Endometrial microvascular endothelial cells (primary cell): ENCODE measurements around the gene HDAC6. TPM values are rescaled to one million over a fixed set of nuclear protein-coding genes. Genes with fewer than 3 reads are reported as not detected.
"Not testable (repeated sequence)": the region's sequence is repeated elsewhere in the genome, so short reads cannot be mapped to it uniquely, and the experiment has no call there.

Experiments used
- in situ Hi-C: cut with HindIII; loops from 2 replicates; pipeline ENCODE4 v1.10.0; 2017; ENCODE audit warnings: low sequenced_read_pairs, low pct_unique_long_range_greater_than_20kb; ENCODE audit errors: inconsistent ontology term
- total RNA-seq: library from RNA; depleted of rRNA; stranded (reverse); fragments of >200 nt; gene quantifications from one replicate; pipeline ENCODE4 v1.2.3, GENCODE V29; 2015; ENCODE audit errors: inconsistent ontology term

Gene HDAC6
- total RNA-seq, 1 donor from 2014 or later = 59.2 TPM

- in situ Hi-C loops = no loop called here
Measured at GRCh38 chrX:48818098-48818497, 16.2 kb downstream of the HDAC6 start.

DNA sequence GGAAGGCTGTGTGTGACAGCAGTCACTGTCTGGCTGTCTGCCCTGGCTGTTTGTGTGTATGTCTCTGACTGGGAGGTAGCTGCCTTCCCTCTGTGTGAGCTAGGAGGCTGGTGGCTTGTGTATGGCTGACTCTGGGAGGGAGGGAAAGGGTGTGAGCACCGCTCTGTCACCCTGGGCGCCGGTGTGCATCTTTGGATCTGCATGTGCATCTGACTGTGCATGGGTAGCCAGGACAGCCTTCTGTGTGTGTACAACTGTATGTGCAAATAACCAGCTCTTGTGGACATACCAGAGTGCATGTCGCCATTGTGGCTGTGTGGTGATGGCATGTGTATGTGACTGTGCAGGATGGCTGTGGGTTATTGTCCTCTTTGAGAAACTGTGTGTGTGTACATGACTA lies 17.0 kb downstream of the HDAC6 start:
- in situ Hi-C loops = no loop called here

GRCh38 chrX:48819394-48819793 lies 17.5 kb downstream of the HDAC6 start:
- in situ Hi-C loops = not testable (repeated sequence)

DNA sequence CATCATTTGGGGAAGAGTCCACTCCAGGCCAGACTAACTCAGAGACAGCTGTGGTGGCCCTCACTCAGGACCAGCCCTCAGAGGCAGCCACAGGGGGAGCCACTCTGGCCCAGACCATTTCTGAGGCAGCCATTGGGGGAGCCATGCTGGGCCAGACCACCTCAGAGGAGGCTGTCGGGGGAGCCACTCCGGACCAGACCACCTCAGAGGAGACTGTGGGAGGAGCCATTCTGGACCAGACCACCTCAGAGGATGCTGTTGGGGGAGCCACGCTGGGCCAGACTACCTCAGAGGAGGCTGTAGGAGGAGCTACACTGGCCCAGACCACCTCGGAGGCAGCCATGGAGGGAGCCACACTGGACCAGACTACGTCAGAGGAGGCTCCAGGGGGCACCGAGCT lies 21.2 kb downstream of the HDAC6 start:
- in situ Hi-C loops = no loop called here

DNA sequence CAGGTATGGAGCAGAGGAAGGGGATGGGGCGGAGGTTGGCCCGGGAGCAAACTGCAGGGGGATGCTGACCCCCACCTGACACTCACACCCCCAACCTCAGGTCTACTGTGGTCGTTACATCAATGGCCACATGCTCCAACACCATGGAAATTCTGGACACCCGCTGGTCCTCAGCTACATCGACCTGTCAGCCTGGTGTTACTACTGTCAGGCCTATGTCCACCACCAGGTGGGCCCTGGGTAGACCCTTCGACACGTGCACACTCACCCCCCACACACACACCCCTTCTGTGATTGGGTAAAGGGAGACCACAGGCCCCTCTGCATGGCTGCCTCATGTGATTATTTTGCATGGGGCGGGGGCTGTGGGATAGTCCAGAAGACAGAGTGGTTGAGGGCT lies 22.2 kb downstream of the HDAC6 start:
- in situ Hi-C loops = no loop called here

DNA sequence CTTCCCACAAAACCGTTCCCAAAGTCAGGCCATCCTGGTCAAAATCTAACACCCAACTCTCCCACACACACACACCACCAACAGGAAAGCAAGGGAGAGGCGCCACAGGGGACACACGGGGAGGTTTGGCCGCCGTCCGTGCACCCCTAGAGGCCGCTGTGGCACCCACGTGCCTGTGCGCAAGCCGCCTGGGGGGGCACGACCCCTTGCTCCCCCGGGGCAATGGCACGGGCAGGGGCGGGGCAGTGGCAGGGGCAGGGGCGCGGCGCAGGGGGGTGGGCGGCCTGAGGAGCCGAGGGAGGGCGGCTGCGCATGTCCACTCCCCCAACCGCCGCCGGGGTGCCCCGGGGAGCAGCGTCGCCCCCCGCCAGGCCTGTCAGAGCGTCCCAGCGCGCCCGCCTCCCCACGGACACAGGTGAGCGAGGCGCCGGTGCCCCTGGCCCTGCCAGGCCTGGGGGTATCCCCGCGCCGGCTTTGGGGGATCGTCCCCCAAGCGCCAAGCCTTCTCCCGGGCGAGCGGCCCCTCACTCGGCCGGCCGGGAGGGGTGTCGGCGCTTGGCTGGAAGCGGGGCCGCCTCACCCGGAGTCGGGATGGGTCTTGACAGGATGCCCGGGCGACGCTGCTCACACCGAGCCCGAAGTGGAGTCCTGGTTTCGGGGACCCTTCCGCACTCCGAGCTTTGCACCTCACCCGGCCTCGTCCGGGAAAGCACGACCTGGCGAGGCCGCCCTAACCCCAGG lies 24.4 kb downstream of the HDAC6 start, which contains the start of gene ERAS:
TSS of gene ERAS (plus strand) at position 379 of the 741 bp plus-strand sequence. CDS start 2,611 bp downstream, outside the sequence.
- in situ Hi-C loops = no loop called here

- in situ Hi-C loops = no loop called here
Measured at GRCh38 chrX:48826876-48827653, 25.2 kb downstream of the HDAC6 start.

DNA sequence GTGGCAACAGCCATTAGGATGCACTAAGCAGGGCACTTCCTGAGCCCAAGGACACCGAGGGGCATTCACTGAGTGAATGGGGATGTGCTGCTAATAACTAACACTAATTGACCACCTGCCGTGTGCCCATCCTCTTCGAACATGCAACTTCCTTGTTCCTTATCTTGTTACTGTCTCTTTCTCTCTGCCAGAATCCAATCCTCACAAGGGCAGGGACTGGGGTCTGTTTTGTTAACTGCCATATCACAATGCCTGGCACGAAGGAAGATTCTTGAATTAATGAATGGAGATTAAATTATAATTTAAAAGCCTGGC lies 25.7 kb downstream of the HDAC6 start:
- in situ Hi-C loops = no loop called here

- in situ Hi-C loops = no loop called here
Measured at GRCh38 chrX:48829016-48829735, 27.3 kb downstream of the HDAC6 start.

- in situ Hi-C loops = no loop called here
Measured at GRCh38 chrX:48831136-48831908, 29.5 kb downstream of the HDAC6 start.

DNA sequence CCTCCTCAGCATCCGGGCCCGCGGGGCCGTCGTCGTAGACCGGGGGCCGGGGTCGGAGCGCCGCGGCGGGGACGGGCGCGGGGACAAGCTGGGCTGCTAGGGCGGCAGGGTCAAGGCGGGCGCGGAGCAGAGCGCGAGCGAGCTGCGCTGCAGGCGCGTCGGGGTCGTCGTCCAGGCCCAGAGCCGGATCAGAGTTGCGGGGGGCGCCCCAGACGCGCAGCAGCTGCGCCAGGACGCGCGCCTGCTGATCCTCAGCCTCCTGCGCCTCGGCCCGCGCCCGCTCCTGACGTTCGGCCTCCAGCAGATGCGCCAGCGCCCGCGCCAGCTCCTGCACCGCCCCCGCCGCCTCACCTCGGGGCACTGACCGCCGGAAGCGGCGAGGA lies 30.0 kb downstream of the HDAC6 start:
- in situ Hi-C loops = no loop called here

GRCh38 chrX:48833542-48834138 lies 31.8 kb downstream of the HDAC6 start:
- in situ Hi-C loops = no loop called here

GRCh38 chrX:48834383-48834709 lies 32.5 kb downstream of the HDAC6 start:
- in situ Hi-C loops = no loop called here

GRCh38 chrX:48835524-48836329 lies 33.9 kb downstream of the HDAC6 start, which contains the start of gene PCSK1N:
Gene PCSK1N (minus strand): TSS chrX:48835610. CDS start chrX:48835532, 78 bp downstream.
- in situ Hi-C loops = no loop called here

- in situ Hi-C loops = no loop called here
Measured at GRCh38 chrX:48839686-48840085, 37.8 kb downstream of the HDAC6 start.

DNA sequence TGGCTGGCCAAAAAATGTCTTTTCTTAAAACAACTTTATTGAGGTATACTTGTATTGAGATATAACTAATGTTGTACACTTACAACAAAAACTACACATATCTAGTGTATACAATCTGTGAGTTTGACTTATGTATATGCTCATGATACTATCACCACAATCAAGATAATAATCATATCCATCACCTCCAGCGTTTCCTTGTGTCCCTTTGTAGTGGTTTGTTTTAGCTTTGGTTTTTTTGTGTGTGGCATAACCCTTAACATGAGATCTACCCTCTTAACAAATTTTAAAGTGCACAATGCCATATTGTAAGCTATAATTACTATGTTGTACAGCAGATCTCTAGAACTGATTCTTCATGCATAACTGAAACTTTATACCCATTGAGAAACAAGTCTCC lies 47.0 kb downstream of the HDAC6 start:
- in situ Hi-C loops = no loop called here

DNA sequence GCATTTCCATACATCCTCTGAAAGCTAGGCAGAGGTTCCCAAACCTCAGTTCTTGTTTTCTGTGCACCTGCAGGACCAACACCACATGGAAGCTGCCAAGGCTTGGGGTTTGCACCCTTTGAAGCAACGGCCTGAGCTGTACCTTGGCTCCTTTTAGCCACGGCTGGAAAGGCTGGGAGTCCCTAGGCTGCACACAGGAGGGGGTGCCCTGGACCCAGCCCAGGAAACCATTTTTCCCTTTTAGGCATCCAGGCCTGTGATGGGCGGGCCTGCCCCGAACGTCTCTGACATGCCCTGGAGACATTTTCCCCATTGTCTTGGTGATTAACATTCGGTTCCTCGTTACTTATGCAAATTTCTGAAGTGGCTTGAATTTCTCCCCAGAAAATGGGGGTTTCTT lies 51.0 kb downstream of the HDAC6 start:
- in situ Hi-C loops = no loop called here

DNA sequence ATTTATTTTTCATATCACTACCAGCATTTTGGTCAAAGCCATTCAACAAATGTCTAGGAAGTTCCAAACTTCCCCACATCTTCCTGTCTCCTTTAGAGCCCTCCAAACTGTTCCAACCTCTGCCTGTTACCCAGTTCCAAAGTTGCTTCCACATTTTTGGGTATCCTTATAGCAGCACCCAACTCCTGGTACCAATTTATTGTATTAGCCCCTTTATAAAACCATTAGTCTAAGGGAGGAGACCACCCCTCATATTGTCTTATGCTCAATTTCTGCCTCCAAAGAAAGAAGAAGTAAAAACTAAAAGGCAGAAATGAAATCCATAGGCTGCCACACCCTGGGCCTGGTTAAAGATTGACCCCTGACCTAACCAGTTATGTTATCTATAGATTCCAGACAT lies 51.6 kb downstream of the HDAC6 start:
- in situ Hi-C loops = not testable (repeated sequence)
